ENCODE data around the gene HDAC4.
A peak's percentile ranks its signal among the peaks of the same experiment; 100 is the strongest.
"Not testable (repeated sequence)": the region's sequence is repeated elsewhere in the genome, so short reads cannot be mapped to it uniquely, and the experiment has no call there.

Gene HDAC4

DNA sequence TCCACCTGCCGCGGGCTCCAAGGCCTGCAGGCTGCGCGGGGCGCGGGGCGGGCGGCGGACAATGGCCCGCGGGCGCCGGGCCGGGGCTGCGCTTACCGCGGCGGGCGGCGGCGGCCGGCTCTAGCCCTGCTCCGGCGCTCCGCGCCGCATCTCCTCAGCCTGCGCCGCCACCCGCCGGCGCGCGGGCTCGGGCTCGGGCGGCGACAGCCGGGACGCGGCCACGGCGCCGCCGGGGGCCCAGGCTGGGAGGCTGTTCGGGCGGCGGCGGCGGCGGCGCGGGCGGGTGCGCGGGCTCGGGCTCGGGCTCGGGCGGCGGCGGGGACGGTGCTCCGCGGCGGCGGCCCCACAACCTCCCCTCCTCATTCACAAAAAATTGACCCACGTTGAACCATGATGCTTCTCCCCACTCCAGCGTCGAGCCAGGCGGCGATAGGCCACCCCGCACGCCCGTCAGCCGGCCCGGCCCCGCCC, at the start of gene HDAC4:
Gene HDAC4 (minus strand): TSS at position 425 of the 471 bp plus-strand sequence. CDS start 48,321 bp downstream, outside the sequence.
- DNase-seq: no peak

DNA sequence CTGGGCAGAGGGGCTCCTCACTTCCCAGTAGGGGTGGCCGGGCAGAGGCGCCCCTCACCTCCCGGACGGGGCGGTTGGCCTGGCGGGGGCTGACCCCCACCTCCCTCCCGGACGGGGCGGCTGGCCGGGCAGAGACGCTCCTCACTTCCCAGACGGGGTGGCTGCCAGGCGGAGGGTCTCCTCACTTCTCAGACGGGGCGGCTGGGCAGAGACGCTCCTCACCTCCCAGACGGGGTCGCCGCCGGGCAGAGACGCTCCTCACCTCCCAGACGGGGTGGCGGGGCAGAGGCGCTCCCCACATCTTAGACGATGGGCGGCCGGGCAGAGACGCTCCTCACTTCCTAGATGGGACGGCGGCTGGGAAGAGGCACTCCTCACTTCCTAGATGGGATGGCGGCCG, 48.6 kb upstream of the HDAC4 start:
- DNase-seq: not testable (repeated sequence)

DNA sequence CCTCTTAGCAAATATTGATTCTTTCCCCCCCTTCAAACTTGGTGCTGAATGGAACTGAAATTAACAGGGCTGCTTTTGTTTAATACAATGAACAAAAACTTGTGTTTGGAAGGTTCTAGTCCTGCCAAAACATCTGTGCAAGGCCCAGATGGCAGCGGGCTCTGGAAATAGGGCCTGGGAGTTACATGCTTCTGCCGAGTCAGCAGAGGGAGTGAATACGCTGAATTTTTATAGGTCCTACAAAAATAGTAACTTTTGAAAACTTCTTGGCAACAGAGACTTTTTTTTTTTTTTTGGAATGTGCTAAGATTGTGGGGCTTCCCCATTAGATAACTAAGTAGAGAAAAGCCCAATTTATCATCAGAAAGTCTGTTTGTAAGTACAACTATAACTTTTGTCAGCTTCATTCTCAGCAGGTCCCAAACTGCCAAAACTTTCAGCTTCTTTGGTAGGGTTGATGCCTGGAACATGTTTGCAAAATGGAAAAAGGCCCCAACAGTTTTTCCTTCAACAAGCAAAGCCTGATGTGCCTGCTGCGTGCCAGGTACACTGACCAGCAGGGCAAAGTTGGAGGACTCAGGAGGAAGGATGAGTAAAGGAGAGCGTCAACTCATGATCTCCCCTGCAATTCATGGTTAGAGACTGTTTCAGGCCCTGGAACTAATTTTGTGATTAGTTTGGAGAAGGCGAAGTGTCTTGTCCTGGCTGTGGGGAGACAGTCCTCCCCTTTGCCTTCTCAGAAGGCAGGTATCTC, 45.1 kb upstream of the HDAC4 start:
- DNase-seq: peak; percentile 73

DNA sequence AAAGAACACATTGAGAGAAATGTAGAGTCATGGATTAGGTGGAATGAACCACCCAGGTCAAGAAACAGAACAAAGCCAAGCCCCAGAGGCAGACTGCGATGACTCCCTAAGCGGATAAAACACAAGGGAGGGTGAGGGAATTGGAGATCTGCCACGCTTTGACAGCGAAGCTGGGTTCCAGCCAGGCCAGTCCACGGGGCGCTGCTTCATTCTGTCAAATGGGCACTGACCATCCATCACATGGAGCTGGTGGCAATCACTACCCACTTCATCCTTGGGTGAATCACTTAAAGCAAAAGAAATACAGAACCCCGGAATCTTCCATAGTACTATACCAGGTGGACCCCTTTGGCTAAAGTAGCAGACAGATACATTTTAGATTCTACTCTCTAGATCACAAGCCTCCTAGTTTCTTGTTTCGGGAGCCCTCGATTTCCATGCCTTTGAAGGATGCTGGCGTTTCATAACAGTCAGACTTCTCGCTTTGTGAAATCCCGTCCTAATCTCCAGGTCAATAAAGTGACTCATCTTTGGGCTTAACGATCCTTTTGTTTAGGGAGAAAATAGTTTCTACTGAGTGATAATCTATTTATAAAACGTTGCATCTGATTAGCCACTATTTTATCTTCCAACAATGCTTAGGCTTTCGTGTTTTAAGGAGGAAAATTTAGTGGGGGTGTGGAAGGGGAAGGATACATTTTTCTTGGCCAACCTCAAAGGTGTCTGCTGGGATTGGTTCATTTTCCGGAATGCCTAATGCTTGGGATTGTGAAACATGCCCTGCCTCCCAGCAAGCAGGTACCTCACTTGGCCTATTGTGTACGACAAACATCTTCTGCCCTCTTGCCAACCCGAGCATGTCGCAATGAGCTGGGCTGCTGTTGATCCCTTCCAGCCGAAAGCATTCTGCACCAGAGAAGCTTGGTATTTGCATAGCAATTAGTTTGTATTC, 44.1 kb upstream of the HDAC4 start:
- DNase-seq: no peak

DNA sequence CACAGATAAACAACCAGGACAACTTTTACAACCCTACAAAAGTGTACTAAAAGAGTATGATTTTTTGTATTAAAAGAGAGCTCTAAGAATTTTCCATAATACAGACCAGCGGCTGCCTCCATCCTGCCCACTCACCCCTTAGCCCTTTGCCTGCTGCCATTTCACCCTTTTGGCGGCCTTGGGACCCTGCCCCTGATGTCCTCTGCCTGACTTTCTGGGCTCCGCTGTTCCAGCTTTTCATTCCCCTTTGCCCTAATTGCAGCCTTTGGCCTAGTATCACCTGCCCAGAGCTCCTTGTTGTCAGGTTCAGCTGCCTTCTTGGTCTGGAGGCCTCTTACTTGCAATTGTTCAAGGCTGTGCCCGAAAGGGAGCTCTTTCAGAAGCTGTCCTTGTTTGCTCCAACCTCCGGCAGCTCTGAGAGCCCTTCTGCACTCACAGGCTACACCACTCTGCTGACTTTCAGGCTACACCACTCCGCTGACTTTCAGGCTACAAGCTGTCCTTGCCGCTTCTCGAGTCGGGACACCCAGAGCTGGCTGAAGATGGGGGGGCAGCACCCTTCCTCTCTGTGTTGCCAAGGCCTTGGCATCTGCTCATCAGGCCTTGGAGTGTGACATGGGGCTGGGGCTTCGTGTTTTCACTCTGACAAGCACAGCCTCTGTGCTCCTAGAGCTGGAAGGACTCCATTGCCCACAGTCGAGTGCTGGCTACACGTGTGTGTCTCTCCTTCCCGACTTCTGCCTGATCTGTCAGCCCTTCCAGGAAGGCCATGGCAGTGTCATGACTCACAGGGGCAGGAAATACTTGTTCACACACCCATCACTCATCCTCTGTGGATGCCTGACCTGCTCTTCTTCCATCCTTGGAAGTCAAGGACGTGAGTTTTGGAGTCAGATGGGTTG, 43.1 kb upstream of the HDAC4 start:
- DNase-seq: no peak

DNA sequence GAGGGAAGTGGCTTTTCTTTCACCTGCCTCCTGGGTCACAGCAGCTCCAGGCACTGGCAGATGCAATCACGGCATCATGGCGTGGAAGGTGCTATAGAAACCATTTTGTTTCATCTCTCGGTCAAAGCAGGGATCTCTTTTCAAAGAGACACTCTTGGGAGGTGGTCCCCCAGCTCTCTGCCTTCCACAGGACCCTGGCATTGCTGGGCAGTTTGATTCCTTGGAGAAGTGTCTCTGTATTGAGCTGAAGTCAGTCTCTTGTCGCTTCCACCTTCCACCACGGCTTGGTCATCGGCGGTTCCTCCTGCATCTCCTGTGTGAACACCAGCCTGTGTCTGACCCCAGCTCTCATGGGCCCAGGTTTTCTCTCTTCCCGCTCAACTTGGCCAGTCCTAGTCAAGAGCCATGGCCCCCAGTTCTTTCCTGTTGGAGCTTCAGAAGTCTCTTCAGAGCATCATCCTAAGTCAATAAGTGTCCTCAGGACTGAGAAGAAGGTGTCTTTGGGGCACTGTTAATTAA, 42.3 kb upstream of the HDAC4 start:
- no peak for DNase-seq

DNA sequence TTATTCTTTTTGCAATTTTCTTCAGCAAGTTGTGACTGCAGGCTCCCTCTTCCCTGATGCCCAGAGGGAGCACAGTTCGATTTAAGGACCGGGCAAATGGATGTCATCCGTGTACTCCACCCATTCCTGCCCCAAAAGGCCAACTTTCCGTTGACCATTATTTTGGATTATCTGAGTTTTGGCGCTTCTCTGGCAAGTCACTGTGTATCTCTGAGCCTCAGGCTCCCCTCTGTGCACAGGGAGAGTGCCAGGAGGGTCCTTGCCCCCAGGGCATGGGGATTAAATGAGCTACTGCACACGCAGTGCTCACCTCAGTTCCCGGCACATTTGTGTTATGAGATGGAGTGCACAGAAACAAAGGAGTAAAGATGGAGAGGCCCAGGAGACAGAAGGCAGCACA, 41.4 kb upstream of the HDAC4 start:
- no peak for DNase-seq

DNA sequence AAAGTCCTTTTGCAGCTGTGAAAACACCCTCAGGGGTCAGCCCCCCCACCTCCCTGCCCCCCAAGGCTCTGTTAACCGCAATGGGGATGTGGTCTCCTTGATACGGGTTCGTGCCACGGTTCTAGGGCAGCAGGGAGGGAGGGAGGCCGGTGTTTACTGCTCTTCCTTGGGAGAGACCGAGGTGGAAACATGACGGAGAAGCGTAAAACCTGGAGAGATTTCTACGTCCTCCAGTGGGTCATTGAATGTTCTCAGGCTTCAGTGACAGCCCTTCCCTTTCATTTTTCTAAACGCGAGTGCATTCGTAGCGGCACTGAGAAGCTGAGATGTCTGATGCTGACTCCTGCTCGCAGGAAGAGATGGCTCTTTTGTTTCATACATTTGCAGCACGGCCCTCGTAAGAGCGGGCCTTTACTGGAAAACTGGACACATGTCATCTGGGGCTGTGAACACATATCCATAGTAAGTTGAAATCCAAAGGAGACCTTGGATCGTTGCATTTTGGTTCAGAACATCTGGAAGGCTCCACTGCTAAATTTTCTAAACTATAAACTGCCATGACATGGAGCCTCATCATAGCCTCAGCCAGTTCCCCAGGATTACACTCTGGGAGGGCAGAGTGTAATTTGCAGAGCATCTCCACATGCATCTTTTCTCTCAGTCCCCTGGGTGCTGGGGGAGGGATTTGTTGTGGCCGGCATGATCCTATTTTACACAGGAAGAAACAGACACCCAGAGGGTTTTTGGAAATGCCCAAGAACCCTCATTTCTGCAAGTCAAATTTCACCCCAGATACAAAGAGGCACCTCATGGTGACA, 40.6 kb upstream of the HDAC4 start:
- no peak for DNase-seq

DNA sequence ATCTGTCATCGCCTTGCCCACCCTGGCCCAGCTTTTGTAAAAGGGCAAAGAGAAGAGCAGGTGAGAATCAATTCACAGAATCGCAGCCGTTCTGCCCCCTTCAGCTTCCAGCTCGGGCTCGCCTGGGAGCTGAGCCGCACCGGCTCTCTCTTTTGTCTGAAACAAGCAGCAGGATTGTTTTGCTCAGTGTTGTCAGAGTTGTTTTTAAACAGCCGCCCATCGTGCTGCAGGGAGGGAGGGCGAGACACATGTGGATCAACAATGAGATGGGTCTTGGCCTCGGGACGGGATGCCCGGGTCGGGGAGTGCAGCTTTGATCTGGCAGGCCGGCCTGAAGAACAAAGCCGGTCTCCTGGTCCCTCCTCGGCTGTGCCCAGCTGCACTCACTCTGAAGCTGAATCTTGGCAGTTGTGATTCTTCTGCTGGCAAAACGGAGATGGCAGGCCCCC, 39.7 kb upstream of the HDAC4 start:
- DNase-seq: peak; percentile 60

DNA sequence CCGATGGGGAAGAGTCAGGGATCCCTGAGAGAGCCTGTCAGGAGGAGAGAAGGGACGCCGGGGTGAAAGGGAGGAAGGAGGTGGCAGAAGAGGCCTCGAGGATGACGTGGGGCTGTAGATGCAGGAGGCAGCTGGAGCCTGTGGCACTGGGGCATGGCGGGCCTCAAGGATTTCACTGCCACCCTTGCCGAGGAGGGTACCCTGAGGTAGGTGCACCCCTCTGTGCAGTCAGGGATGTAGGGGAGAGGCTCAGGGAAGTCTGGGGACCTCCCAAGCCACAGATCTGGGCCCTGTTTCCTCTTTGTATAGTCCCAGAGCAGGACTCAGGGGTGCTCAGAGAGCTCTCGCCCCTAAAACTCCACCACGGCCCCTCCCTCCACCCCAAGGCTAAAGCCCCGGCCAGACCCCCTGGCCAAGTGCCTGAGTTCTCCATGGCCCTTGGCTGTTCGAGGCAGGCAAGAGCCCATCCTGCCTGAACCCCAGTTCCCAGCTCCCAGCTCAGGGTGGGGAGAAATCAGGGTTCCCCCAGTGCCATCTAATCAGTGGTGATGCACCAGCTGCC, 39.0 kb upstream of the HDAC4 start:
- no peak for DNase-seq

DNA sequence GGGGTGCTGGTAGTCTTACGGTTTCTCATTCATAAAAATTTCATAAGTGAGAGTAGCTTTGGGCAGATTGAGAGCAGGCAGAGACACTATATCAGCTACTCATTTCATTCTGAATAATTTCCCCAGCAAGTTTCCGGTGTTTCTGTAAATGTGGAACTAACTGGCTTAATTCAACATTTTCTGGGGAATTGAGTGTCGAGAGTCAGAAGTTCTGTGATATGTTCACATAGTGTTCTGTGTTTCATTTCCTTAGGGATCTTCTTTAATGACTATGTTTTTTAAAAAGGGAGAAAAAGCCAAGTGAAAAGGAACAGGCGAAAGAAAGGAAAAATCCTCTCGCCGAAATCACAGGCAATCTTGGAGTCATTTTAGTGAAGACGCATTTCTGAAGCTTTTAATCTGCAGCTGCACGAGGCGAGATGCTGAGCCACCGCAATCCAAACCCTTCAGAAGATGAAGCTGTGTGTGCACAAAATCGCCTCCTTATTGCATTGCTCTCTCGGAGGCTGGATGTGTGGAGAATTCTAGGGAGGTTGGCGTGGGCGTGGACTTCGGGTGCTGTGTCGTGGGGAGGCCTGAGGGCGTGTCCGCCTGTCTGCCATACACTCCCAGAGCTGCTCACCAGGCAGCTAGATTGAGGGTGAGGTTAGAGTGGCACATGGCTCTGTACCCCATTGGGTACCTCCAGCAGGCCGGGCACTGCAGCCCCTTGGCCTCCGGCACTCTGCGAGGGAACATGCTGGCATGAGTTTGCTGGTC, 38.4 kb upstream of the HDAC4 start:
- no peak for DNase-seq

DNA sequence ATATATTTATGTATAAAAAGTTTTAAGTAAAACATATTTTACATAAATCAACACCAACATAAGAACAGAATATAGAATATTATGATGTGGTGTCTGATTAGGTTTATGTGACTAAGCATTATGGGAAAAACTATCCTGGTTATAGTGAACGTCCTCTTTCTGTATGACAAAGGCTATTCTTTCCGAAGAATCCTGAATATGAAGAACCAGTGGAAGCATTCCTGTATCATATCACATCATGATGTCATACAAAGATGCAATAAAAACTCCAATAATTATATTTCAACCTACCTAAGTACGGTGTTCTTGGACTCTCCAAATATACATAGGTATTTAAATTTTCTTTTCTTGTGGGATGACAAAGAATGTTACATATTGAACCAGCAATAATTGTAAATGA, 37.5 kb upstream of the HDAC4 start:
- DNase-seq: no peak

DNA sequence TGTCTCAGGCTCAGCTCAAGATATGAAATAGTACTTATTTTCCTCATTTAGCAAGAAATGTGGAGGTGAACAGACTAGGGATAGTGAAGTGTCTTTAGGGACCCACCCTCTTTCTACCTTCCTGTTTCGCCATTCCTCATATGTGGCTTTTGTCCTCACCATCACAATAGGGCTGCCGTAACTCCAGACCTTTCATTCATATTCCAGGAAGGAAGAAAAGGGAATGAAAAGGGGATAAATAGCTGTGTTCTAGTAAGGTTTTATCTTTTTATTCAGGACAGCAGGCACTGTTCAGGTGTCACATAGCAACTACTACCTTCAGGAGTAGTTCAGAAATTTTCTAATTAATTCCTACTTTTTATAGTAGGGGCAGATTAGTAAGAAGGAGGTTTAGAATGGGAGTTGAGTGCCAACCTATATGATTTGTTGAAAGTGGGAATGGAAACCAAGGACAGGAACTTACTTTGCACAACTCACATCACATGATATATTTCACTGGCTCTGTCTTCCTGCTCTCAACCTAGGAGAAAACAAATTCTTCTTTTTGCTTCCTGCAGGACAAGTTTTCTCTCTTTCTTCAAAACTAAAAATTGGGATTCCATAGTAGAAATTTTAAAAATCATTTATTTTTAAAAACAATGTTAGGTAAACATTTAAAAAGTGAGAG, 36.0 kb upstream of the HDAC4 start:
- no peak for DNase-seq

DNA sequence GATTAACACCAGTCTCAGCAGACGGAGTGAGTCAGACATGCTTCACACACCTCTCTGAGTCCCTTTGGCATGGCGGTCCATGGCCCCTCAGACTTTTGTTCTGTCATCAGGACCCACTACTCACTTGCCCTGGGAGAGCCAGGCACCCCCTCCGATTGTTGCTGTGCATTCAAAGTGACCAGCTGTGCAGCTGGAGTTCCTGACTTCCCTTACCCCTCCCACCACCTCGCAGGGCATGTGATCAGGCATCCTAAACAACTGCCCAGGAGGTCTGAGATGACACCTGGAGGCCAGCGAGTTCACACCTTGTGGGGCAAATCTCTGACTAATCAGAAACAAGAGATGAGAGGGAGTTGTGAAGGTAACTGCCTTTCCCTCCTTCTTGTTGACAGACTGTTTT, 35.3 kb upstream of the HDAC4 start:
- DNase-seq: no peak

DNA sequence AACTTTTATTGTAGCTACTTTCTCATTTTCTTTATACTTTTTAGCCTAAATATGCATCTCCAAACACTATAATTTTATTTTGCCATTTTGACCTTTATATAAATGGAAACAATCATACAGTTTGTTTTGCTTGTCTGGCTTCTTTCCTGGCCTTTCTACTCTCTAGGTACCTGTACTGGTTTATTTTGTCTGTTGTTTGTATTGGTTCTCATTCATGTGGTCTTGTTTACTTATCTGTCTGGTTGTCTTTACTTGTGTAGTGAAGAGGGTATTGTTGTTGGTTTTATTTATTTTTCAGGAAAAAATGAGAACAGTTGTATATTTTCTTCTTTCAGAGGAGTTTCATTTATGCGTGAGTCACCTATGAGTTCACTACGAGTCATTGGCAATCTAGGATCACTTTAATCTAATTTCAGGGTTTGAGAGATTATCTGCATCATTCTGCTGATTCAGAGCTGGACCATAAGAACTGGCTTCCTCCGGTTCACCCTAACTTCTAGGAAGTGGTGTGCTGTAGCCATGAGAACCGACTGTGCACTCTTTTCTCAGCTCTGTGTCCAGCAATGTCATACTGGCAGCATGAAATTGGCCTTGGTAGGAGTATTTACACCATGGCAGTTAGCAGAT, 33.1 kb upstream of the HDAC4 start:
- DNase-seq: no peak

DNA sequence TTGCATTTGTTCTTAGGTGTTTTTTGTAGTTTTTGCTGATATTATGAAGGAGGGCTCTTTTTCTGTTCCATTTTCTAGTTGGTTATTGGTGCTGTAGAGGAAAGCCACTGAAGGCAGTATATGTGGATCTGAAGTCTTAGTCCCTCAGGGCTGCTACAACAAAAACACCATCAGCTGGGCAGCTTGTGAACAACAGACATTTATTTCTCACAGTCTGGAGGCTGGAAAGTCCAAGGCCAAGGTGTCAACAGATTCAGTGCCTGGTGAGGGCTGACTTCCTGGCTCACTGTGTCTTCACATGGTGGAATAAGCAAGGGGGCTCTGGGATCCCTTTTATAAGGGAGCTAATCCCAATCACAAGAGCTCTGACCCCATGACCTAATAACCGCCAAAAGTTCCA, 31.4 kb upstream of the HDAC4 start:
- DNase-seq: no peak

DNA sequence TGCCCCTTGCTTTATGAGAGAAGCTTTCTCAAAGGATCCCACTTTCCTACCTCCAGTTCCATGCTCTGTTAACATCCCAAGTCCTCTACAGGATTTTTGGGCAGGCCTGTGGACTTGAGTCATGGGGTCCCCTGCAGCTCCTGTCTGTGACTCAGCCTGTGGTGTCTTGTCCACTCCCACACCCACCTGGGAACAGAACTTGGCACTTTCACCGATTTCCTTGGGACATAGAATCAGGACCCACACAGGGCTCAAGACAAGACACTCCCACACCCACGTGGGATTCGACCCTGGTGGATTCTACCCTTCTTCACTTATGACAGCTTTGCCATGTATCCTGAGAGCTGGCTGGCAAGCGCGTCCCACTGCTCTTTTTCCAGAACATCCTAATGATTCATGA, 30.7 kb upstream of the HDAC4 start:
- DNase-seq: no peak

DNA sequence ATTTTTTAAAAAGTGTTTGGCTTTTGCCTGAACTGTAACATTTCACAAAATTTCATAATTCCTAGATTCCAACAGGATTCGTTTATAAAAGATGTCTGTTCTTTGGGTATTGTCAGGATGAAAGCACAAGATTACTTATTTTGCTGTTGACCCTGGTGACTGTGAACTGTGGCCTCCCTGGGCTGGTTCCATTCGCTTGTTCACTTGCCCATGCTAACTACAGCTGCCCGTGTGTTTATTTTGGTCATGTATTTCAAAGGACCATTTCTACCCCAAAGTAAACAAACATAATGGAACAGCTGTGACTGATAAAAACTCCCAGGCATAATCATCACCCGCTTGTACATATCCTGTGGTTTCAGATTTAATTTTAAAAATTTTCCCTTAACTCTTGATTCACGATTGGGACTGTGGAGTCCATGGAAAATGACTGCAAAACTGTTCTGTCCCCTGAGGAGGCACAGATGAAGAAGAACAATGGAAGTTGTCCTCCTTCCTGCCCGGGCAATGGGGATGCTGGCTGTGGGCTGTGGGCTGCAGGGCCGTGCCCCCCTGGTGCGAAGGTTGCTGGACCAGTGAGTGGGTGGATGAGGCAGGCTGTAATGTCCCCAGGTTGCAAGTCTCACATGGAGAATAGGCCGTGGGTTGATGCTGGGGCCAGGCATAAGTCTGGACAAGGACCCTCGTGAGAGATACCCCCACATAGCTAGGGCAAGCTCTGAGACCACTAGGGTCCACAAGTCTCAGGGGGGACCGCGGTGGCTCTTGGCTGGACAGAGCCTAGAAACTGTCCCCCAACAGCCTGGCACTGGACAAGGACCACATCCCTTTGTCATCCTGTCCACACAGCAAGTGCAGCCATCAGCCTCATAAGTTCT, 28.9 kb upstream of the HDAC4 start:
- DNase-seq: no peak

All from right hindlimb (tissue), 1 donor.